WI38 (cell line): ENCODE results near the gene ZSWIM3.

Source experiments
- H3K4me3 ChIP-seq: 2 replicates; pipeline ENCODE4 v1.5.1; 2011; ENCODE audit warnings: low read depth, mild to moderate bottlenecking, control low read depth, low read length
- TF ChIP-seq, protein P1 (sequence below): IDR thresholded peaks from 2 replicates; pipeline ENCODE4 v1.5.1; 2012; ENCODE audit warnings: low read depth, mild to moderate bottlenecking, control low read depth, low read length

Gene ZSWIM3

GRCh38 chr20:45816951-45817350, 40.5 kb upstream of the ZSWIM3 start:
- no peak overlapping the region for H3K4me3 ChIP-seq
- TF ChIP-seq, protein P1, sequence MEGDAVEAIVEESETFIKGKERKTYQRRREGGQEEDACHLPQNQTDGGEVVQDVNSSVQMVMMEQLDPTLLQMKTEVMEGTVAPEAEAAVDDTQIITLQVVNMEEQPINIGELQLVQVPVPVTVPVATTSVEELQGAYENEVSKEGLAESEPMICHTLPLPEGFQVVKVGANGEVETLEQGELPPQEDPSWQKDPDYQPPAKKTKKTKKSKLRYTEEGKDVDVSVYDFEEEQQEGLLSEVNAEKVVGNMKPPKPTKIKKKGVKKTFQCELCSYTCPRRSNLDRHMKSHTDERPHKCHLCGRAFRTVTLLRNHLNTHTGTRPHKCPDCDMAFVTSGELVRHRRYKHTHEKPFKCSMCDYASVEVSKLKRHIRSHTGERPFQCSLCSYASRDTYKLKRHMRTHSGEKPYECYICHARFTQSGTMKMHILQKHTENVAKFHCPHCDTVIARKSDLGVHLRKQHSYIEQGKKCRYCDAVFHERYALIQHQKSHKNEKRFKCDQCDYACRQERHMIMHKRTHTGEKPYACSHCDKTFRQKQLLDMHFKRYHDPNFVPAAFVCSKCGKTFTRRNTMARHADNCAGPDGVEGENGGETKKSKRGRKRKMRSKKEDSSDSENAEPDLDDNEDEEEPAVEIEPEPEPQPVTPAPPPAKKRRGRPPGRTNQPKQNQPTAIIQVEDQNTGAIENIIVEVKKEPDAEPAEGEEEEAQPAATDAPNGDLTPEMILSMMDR: no peak

GRCh38 chr20:45817376-45818194, 39.8 kb upstream of the ZSWIM3 start:
- no peak overlapping the region for H3K4me3 ChIP-seq
- TF ChIP-seq, protein P1: no peak

DNA sequence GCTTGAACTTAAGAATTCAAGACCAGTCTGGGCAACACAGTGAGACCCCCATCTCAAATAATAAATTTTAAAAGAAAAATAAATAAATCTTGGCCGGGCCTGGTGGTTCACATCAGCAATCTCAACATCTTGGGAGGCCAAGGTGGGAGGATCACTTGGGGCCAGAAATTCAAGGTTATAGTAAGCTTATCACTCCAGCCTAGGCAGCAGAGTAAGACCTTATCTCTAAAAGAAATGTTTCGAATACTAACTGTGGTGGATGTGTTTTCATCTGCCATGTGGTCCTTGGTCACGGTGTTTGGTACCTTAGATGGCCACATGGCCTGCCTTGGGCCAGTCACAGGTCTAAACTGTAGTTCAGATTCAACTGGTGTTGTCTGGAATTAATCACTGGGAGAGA, 39.2 kb upstream of the ZSWIM3 start:
- TF ChIP-seq, protein P1: no peak
- H3K4me3 ChIP-seq: no peak overlapping the region

- H3K4me3 ChIP-seq: no peak overlapping the region
- TF ChIP-seq, protein P1: no peak
These were observed 37.9 kb upstream of the ZSWIM3 start for GRCh38 chr20:45819466-45819865.

GRCh38 chr20:45821947-45822346, 35.5 kb upstream of the ZSWIM3 start:
- TF ChIP-seq, protein P1: no peak
- H3K4me3 ChIP-seq: no peak overlapping the region

DNA sequence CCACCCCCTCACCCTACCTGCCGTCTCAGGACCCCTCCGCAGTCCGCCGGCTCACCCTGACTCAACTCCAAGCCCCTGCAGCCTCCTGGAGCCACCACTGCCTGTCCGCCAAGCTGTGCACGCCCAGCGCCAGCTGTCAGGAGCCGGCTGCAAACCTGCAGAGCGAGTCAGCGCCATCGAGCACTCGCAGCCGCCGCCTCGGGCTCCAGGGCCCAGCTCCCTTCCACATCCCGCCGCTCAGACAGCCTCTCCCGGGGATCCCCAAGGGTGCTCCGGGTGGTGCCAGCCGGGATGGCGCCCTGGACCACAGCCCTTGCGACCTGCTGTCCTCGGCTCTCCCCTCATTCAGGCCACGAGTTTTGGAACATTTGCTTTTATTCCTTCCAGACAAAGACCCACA, 34.6 kb upstream of the ZSWIM3 start:
- no peak overlapping the region for H3K4me3 ChIP-seq

More for the DNA sequence above, 34.6 kb upstream of the ZSWIM3 start:
- TF ChIP-seq, protein P1: no peak
